Heart left ventricle (tissue), 16 donors: ENCODE data around the gene OLIG2. TPM values are rescaled to one million over a fixed set of nuclear protein-coding genes. Genes with fewer than 3 reads are reported as not detected.

Source experiments
- ATAC-seq, 4 donors: fragments of 200-7000 bp; cut with Tn5 transposase; one replicate each; pipeline ENCODE4 v1.9.1; 2020 to 2022; ENCODE audit warnings: moderate library complexity in 4 of 4, mild to moderate bottlenecking in 3 of 4, moderate number of reproducible peaks in 1 of 4
- DNase-seq, 5 donors: peaks; one replicate each; pipeline ENCODE4 v3.0.0-alpha.2; 2020
- H3K27ac ChIP-seq, 12 donors: fragments of 200-600 bp; sonication (generic) in 4 of 12; one replicate each; pipeline versions ENCODE4 v1.5.0 to v1.8.0; 2016 to 2022; ENCODE audit warnings: mild to moderate bottlenecking in 2 of 12
- H3K27me3 ChIP-seq, 9 donors: fragments of 200-600 bp; sonication (generic) in 2 of 9; one replicate each; pipeline versions ENCODE4 v1.5.1 to v1.8.0; 2016 to 2022; ENCODE audit warnings: mild to moderate bottlenecking in 3 of 9
- H3K36me3 ChIP-seq, 9 donors: fragments of 200-600 bp; sonication (generic) in 2 of 9; one replicate each; pipeline versions ENCODE4 v1.5.0 to v1.8.0; 2018 to 2022; ENCODE audit warnings: mild to moderate bottlenecking in 2 of 9
- H3K4me1 ChIP-seq, 12 donors: fragments of 200-600 bp; sonication (generic) in 4 of 12; one replicate each; pipeline versions ENCODE4 v1.5.0 to v1.8.0; 2016 to 2022; ENCODE audit warnings: mild to moderate bottlenecking in 3 of 12
- H3K4me3 ChIP-seq, 12 donors: fragments of 200-600 bp; sonication (generic) in 4 of 12; one replicate each; pipeline versions ENCODE4 v1.5.0 to v1.8.0; 2017 to 2022; ENCODE audit warnings: mild to moderate bottlenecking in 9 of 12, moderate library complexity in 4 of 12
- H3K9me3 ChIP-seq, 12 donors: fragments of 200-600 bp; sonication (generic) in 4 of 12; one replicate each; pipeline versions ENCODE4 v1.5.0 to v1.8.0; 2016 to 2022; ENCODE audit warnings: mild to moderate bottlenecking in 1 of 12
- CTCF ChIP-seq, 12 donors: fragments of 200-600 bp; sonication (generic) in 4 of 12; IDR thresholded peaks; one replicate each; pipeline versions ENCODE4 v1.5.0 to v1.8.0; 2018 to 2022; ENCODE audit warnings: antibody characterized with exemption in 12 of 12, mild to moderate bottlenecking in 5 of 12
- POLR2A ChIP-seq, 2 donors: fragments of 450-650 bp; IDR thresholded peaks; one replicate each; pipeline ENCODE4 v1.6.1; 2017; ENCODE audit warnings: antibody characterized with exemption in 2 of 2, mild to moderate bottlenecking in 2 of 2, moderate library complexity in 2 of 2
- WGBS, 4 donors: extraction: QIAGEN DNeasy Blood & Tissue Kit in 2 of 4; methylation state at CpG; one replicate each; pipeline versions ENCODE4 v1.1.5 to v1.1.7; 2013 to 2018; 5-methylcytosine and 5-hydroxymethylcytosine counted together
- intact Hi-C, 10 donors: fragments of 100-400 bp; cut with DNase I; formaldehyde crosslinking; loops; one replicate each; pipeline versions ENCODE4 v1.11.1 to v1.14.2; 2022
- polyA plus RNA-seq, 2 donors: library from polyadenylated mRNA; stranded (reverse); fragments of 200-250 nt; gene quantifications; one replicate each; pipeline ENCODE4 v1.2.3, GENCODE V29; 2013
- total RNA-seq, 9 donors: library from RNA; depleted of rRNA in 2 of 9; stranded (reverse); fragments of >200 nt in 2 of 9; fragmentation: NEBNext Ultra II Directional in 3 of 9; extraction: Animal tissue kit (Norgen Biotek cat#: 25700) in 3 of 9; gene quantifications; one replicate each; pipeline versions ENCODE4 v1.1.0 to v1.2.4, GENCODE V29; 2016 to 2023
- donor health status: ischemic (EF 13 %, LVEDD 7.1; RV severe dilation, severe dysfunction).
- donor health status: healthy with polysubstance abuse.
- donor health status: DM: no; HTN: yes; CAD: no.
- donor health status: DM: no; HTN: no; CAD: no.
- donor health status: ischemic (EF 25% LVEDD 6.9; RV normal size, moderate dysfunction).
- donor health status: ischemic (EF 25% LVEDD 5.7; RV mildly dilated, moderate dysfunction).
- donor health status: healthy.
- donor health status: DM: yes; HTN: yes; CAD: no.
- donor health status: ischemic (EF 35%, LVEDD 5.7; RV mildly dilated, moderate dysfunction).
- donor health status: nonischemic (EF 11% LVEDD 7.7; RV severe dilation, severe dysfunction).
- donor health status: DM: yes; HTN: yes; CAD: no.
- donor health status: PGD.
- donor health status: ischemic (EF 29% LVEDD 5.4; RV normal size, mild dysfunction).
- donor health status: nonischemic (EF 23%, LVEDD 6.1; RV moderate dilation, normal function).

OLIG2 gene
- total and polyA plus RNA-seq, 11 donors, result not detected

DNA sequence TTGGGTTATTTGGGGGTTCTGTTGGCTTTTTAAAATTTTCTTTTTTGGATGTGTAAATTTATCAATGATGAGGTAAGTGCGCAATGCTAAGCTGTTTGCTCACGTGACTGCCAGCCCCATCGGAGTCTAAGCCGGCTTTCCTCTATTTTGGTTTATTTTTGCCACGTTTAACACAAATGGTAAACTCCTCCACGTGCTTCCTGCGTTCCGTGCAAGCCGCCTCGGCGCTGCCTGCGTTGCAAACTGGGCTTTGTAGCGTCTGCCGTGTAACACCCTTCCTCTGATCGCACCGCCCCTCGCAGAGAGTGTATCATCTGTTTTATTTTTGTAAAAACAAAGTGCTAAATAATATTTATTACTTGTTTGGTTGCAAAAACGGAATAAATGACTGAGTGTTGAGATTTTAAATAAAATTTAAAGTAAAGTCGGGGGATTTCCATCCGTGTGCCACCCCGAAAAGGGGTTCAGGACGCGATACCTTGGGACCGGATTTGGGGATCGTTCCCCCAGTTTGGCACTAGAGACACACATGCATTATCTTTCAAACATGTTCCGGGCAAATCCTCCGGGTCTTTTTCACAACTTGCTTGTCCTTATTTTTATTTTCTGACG lies 3.1 kb downstream of the OLIG2 start:
- WGBS, 4 donors, result 2 to 4% (median 3%) methylated on average over 28 of the region's 28 CpGs
- Histone ChIP-seq H3K4me3 (peak overlapping the region in 2 of 12 donors; percentile 29 to 38), H3K4me1 (peaks cover 0 to 57% (median 23%) of the 10 kb centered on the region in 12 donors), H3K27me3 (peaks cover 89 to 100% (median 99%) of the 10 kb centered on the region in 9 donors), H3K9me3 (no peaks in the 10 kb centered on the region), H3K36me3 (no peaks in the 10 kb centered on the region), H3K27ac (no peak overlapping the region)
- TF ChIP-seq CTCF (IDR thresholded peaks at IDR 0.05), result no peak
- no peak for TF ChIP-seq POLR2A (IDR thresholded peaks at IDR 0.05)
- no peak for ATAC-seq
- intact Hi-C loops, result loop anchor here in 1 of 10 donors (5.0 kb wide), 1 partner anchor 38 kb away; no protein-coding TSS in a partner anchor
- DNase-seq, result no peak

GRCh38 chr21:33029385-33029921 lies 3.7 kb downstream of the OLIG2 start:
- 6 to 12% (median 8%) methylated on average over 18 to 19 of the region's 19 CpGs for whole genome bisulfite sequencing, 4 donors
- intact Hi-C loops, result loop anchor here in 1 of 10 donors (5.0 kb wide), 1 partner anchor 38 kb away; no protein-coding TSS in a partner anchor
- no peaks in the 10 kb centered on the region for H3K9me3 ChIP-seq
- H3K4me1 ChIP-seq, result peaks cover 0 to 52% (median 21%) of the 10 kb centered on the region in 12 donors
- H3K4me3 ChIP-seq, result peak overlapping the region in 2 of 12 donors; percentile 29 to 38
- no peak for TF ChIP-seq POLR2A (IDR thresholded peaks at IDR 0.05)
- no peak for TF ChIP-seq CTCF (IDR thresholded peaks at IDR 0.05)
- H3K27ac ChIP-seq, result no peak overlapping the region
- no peaks in the 10 kb centered on the region for H3K36me3 ChIP-seq
- ATAC-seq, result no peak
- DNase-seq, result no peak
- H3K27me3 ChIP-seq, result peaks cover 87 to 100% (median 99%) of the 10 kb centered on the region in 9 donors

GRCh38 chr21:33029975-33030461 lies 4.3 kb downstream of the OLIG2 start:
- TF ChIP-seq POLR2A (IDR thresholded peaks at IDR 0.05) (no peak), CTCF (IDR thresholded peaks at IDR 0.05) (no peak)
- Histone ChIP-seq H3K9me3 (no peaks in the 10 kb centered on the region), H3K4me1 (peaks cover 0 to 48% (median 19%) of the 10 kb centered on the region in 12 donors), H3K4me3 (no peak overlapping the region), H3K27me3 (peaks cover 83 to 100% (median 98%) of the 10 kb centered on the region in 9 donors), H3K36me3 (no peaks in the 10 kb centered on the region), H3K27ac (no peak overlapping the region)
- no peak for DNase-seq
- 13 to 36% (median 16%) methylated on average over 10 of the region's 10 CpGs for WGBS, 4 donors
- intact Hi-C loops, result loop anchor here in 1 of 10 donors (5.0 kb wide), 1 partner anchor 37 kb away; no protein-coding TSS in a partner anchor
- no peak for ATAC-seq

DNA sequence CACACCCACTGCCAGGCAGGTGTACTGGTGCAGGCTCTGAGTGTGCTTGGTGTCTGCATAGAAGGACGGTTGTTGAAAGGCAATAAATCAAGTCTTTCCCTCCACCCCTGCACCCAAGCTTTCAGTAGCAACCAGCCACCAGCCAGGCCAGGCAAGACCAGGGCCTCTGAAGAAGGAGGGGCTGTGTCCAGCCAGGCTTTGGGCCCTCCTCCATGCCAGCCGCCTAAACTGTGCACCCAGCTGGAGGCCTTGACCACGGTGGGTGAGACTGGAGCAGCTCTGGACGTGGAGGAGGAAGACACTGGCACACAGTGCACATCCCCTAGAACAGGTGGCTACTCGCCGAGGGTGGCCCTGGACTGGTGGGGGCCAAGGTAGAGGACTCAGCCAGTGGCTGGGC lies 4.9 kb downstream of the OLIG2 start:
- intact Hi-C loops, result no loop called here
- H3K9me3 ChIP-seq, result no peaks in the 10 kb centered on the region
- H3K36me3 ChIP-seq, result no peaks in the 10 kb centered on the region
- WGBS, 4 donors, result 22 to 50% (median 37%) methylated on average over 2 to 6 of the region's 6 CpGs
- ATAC-seq, result no peak
- TF ChIP-seq CTCF (IDR thresholded peaks at IDR 0.05) (no peak), POLR2A (IDR thresholded peaks at IDR 0.05) (no peak)
- no peak overlapping the region for H3K4me3 ChIP-seq
- H3K27ac ChIP-seq, result no peak overlapping the region
- H3K27me3 ChIP-seq, result peaks cover 77 to 100% (median 98%) of the 10 kb centered on the region in 9 donors
- no peak for DNase-seq
- H3K4me1 ChIP-seq, result peaks cover 0 to 44% (median 19%) of the 10 kb centered on the region in 12 donors
